Central memory CD8-positive, alpha-beta T cell (primary cell): ENCODE measurements around the gene FDPS.
"Not testable (repeated sequence)": the region's sequence is repeated elsewhere in the genome, so short reads cannot be mapped to it uniquely, and the experiment has no call there.

Experiments used
- ATAC-seq: fragments of 150-1000 bp; cut with Tn5 transposase; replicated peaks from 2 replicates; pipeline ENCODE4 v1.10.0; 2022; ENCODE audit warnings: mild to moderate bottlenecking, moderate FRiP score, moderate number of reproducible peaks; ENCODE audit not compliant: poor library complexity, severe bottlenecking; ENCODE audit errors: extremely low read depth
- DNase-seq, 2 donors: peaks; one replicate each; pipeline ENCODE4 v3.0.0; 2021; ENCODE audit warnings: low spot score in 2 of 2
- H3K27ac Mint-ChIP-seq: one replicate; pipeline ENCODE4 v1.8.0; 2022; ENCODE audit warnings: low read depth, mild to moderate bottlenecking, moderate library complexity, mixed read lengths
- H3K27me3 Mint-ChIP-seq: one replicate; pipeline ENCODE4 v1.8.0; 2022; ENCODE audit warnings: mixed read lengths
- H3K36me3 Mint-ChIP-seq: one replicate; pipeline ENCODE4 v1.8.0; 2022; ENCODE audit warnings: mild to moderate bottlenecking, moderate library complexity, mixed read lengths; ENCODE audit not compliant: insufficient read depth
- H3K4me1 Mint-ChIP-seq: one replicate; pipeline ENCODE4 v1.8.0; 2022; ENCODE audit warnings: mixed read lengths
- H3K4me3 Mint-ChIP-seq: one replicate; pipeline ENCODE4 v1.8.0; 2022; ENCODE audit warnings: mild to moderate bottlenecking, moderate library complexity, mixed read lengths
- H3K9me3 Mint-ChIP-seq: one replicate; pipeline ENCODE4 v1.8.0; 2022; ENCODE audit warnings: mixed read lengths

The FDPS gene

DNA sequence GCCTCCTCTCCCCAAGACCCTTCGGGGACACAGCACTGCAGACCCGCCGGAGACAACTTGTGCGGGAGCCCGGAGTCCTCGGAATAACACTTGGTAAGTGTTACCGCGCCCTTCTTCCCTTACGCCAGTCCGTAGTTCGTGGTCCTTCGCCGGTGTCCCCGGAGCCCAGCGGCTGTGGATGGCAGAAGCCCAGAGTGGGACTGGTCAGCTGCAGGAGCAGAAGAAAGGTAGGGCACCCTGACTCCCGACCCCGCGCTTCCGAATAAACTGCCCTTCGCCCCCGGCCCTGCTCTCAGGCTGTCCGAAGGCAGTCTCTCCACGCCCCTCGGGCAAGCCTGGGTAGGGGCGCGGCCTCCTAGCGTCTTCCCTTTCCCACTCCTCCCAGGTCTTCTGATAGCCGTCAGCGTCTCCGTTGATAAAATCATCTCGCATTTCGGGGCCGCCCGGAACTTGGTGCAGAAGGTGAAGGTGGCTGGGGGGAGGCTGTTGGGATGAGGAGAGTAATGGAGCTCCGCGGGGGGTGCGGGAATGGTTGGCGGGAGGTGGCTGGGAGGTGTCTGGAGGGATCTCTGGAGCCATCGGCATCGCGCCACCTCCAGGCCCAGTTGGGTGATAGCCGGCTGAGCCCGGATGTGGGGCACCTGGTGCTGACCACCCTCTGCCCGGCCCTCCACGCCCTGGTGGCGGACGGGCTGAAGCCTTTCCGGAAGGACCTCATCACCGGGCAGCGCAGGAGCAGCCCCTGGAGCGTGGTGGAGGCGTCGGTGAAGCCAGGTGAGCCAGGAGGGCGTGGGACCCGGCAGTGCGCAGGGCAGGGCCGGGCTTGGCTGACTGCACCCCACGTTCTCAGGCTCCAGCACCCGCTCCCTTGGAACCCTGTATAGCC lies 16.3 kb downstream of the FDPS start:
- no peaks in the 10 kb centered on the region for H3K9me3 Mint-ChIP-seq
- no peaks in the 10 kb centered on the region for H3K27me3 Mint-ChIP-seq
- H3K4me3 Mint-ChIP-seq, result peak overlapping the region; percentile 84
- H3K27ac Mint-ChIP-seq, result peak overlapping the region; percentile 74
- DNase-seq (no peak), ATAC-seq (no peak)
- H3K4me1 Mint-ChIP-seq, result peaks cover 19% of the 10 kb centered on the region
- peaks cover 12% of the 10 kb centered on the region for H3K36me3 Mint-ChIP-seq

GRCh38 chr1:155325603-155325893 lies 16.9 kb downstream of the FDPS start:
- Mint-ChIP-seq H3K36me3 (peaks cover 13% of the 10 kb centered on the region), H3K4me3 (peak overlapping the region; percentile 84), H3K27ac (peak overlapping the region; percentile 54)

DNA sequence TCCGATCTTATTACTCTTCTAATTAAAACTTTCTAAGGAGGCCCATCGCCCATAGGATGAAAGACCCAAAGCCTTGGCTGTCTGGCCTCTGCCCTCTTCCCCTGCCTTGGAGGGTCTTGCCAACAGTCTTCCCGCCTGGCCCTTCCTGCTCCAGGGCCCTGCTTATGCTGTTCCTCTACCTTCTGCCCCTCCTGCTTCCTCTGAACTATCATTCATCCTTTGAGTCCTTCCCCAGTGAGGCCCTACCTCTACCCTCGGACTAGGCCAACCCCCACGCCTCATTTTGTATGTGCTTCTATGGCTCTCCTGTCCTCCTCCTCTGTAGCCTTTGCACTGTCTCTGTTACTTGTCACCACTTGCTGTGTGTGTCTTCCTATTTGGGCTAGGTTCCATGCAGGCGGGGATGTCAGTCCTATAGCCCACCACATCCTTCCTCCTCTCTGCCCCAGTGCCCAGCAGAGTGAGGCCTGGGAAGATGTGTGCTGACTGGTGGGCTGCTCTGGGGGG lies 17.4 kb downstream of the FDPS start:
- H3K4me1 Mint-ChIP-seq, result peaks cover 8% of the 10 kb centered on the region
- no peaks in the 10 kb centered on the region for H3K27me3 Mint-ChIP-seq
- no peaks in the 10 kb centered on the region for H3K9me3 Mint-ChIP-seq
- H3K4me3 Mint-ChIP-seq, result peak overlapping the region; percentile 84
- H3K27ac Mint-ChIP-seq, result peak overlapping the region; percentile 54
- ATAC-seq (no peak), DNase-seq (no peak)
- peaks cover 16% of the 10 kb centered on the region for H3K36me3 Mint-ChIP-seq

More at GRCh38 chr1:155325603-155325893, 16.9 kb downstream of the FDPS start:
- no peak for ATAC-seq
- no peaks in the 10 kb centered on the region for H3K27me3 Mint-ChIP-seq
- DNase-seq, result no peak
- H3K9me3 Mint-ChIP-seq, result no peaks in the 10 kb centered on the region
- H3K4me1 Mint-ChIP-seq, result peaks cover 13% of the 10 kb centered on the region

GRCh38 chr1:155326631-155327037 lies 18.0 kb downstream of the FDPS start:
- Mint-ChIP-seq H3K4me1 (peaks cover 6% of the 10 kb centered on the region), H3K27ac (peak overlapping the region; percentile 54), H3K4me3 (peak overlapping the region; percentile 84), H3K27me3 (no peaks in the 10 kb centered on the region), H3K9me3 (no peaks in the 10 kb centered on the region), H3K36me3 (peaks cover 18% of the 10 kb centered on the region)
- ATAC-seq (no peak), DNase-seq (no peak)

GRCh38 chr1:155327981-155328380 lies 19.3 kb downstream of the FDPS start:
- peaks cover 6% of the 10 kb centered on the region for H3K4me1 Mint-ChIP-seq
- H3K36me3 Mint-ChIP-seq, result peaks cover 20% of the 10 kb centered on the region
- DNase-seq (no peak), ATAC-seq (no peak)
- no peak overlapping the region for H3K27ac Mint-ChIP-seq
- no peaks in the 10 kb centered on the region for H3K9me3 Mint-ChIP-seq
- no peak overlapping the region for H3K4me3 Mint-ChIP-seq
- no peaks in the 10 kb centered on the region for H3K27me3 Mint-ChIP-seq

GRCh38 chr1:155328856-155329255 lies 20.2 kb downstream of the FDPS start:
- DNase-seq, H3K9me3 Mint-ChIP-seq, H3K4me3 Mint-ChIP-seq, H3K27ac Mint-ChIP-seq, ATAC-seq, H3K4me1 Mint-ChIP-seq, H3K27me3 Mint-ChIP-seq: not testable (repeated sequence)
- H3K36me3 Mint-ChIP-seq, result peaks cover 25% of the 10 kb centered on the region

GRCh38 chr1:155329980-155330598 lies 21.4 kb downstream of the FDPS start:
- ATAC-seq (no peak), DNase-seq (no peak)
- Mint-ChIP-seq H3K4me3 (no peak overlapping the region), H3K27ac (peak overlapping the region; percentile 6), H3K4me1 (peaks cover 6% of the 10 kb centered on the region), H3K9me3 (no peaks in the 10 kb centered on the region), H3K27me3 (no peaks in the 10 kb centered on the region), H3K36me3 (peaks cover 25% of the 10 kb centered on the region)

GRCh38 chr1:155334962-155335361 lies 26.3 kb downstream of the FDPS start:
- ATAC-seq (no peak), DNase-seq (no peak)
- Mint-ChIP-seq H3K4me1 (no peaks in the 10 kb centered on the region), H3K27me3 (no peaks in the 10 kb centered on the region), H3K4me3 (no peak overlapping the region), H3K36me3 (peaks cover 54% of the 10 kb centered on the region), H3K27ac (no peak overlapping the region), H3K9me3 (no peaks in the 10 kb centered on the region)

DNA sequence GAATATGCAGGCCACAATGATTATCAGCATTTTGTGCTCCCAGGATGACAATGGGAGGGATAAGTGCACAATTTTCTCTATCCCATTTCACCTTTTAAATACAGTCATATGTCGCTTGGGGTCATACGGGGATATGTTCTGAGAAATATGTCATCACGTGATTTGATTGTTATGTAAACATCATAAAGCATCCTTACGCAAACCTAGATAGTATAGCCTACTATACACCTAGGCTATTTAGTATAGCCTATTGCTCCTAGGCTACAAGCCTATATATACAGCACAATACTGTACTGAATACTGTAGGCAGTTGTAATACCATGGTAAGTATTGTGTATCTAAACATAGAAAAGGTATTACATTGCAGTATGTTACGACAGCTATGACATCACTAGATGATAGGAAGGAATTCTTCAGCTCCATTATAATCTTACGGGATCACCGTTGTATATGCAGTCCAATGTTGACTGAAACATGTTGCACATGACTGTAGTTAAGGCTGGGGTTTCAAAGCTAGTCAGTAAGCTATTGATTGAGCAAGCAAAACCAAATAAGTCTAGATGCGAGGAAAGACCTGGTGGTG lies 30.9 kb downstream of the FDPS start:
- H3K36me3 Mint-ChIP-seq, result peaks cover 76% of the 10 kb centered on the region
- no peaks in the 10 kb centered on the region for H3K4me1 Mint-ChIP-seq
- H3K9me3 Mint-ChIP-seq, result no peaks in the 10 kb centered on the region
- no peak for ATAC-seq
- H3K27ac Mint-ChIP-seq, result no peak overlapping the region
- no peaks in the 10 kb centered on the region for H3K27me3 Mint-ChIP-seq
- H3K4me3 Mint-ChIP-seq, result no peak overlapping the region
- no peak for DNase-seq

- DNase-seq (no peak), ATAC-seq (no peak)
- Mint-ChIP-seq H3K4me1 (no peaks in the 10 kb centered on the region), H3K4me3 (no peak overlapping the region), H3K27me3 (no peaks in the 10 kb centered on the region), H3K9me3 (no peaks in the 10 kb centered on the region), H3K27ac (no peak overlapping the region), H3K36me3 (peaks cover 81% of the 10 kb centered on the region)
Measured at GRCh38 chr1:155342842-155343241, 34.2 kb downstream of the FDPS start.

DNA sequence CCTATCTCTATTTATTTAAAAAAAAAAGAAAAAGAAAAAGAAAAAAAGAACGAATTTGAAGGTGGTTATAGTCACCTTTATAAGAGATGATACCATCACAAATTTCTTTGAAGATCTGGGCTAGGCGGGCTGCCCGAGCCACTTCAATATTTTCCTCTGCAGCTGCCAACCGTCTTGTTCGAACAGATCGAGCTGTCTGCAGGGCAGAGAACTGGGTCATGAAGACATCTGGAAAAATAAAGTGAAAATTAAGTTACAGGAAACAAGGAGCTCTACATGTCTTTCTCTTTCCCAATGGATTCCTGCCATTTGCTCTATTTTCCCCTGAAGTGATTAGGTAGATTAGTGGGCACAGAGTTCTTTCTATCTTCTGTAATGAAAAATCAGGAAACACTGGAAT lies 44.0 kb downstream of the FDPS start:
- Mint-ChIP-seq H3K36me3 (peaks cover 90% of the 10 kb centered on the region), H3K27ac (no peak overlapping the region), H3K4me3 (no peak overlapping the region), H3K4me1 (no peaks in the 10 kb centered on the region), H3K27me3 (no peaks in the 10 kb centered on the region), H3K9me3 (no peaks in the 10 kb centered on the region)
- DNase-seq (no peak), ATAC-seq (no peak)

GRCh38 chr1:155360051-155360450 lies 51.4 kb downstream of the FDPS start:
- no peak for ATAC-seq
- Mint-ChIP-seq H3K4me1 (no peaks in the 10 kb centered on the region), H3K27me3 (no peaks in the 10 kb centered on the region), H3K36me3 (peaks cover 58% of the 10 kb centered on the region), H3K27ac (no peak overlapping the region), H3K9me3 (no peaks in the 10 kb centered on the region), H3K4me3 (no peak overlapping the region)
- DNase-seq, result no peak
